ENCODE measurements around the gene PLXDC2.

Gene PLXDC2

GRCh38 chr10:20084451-20084850 lies 268.2 kb downstream of the PLXDC2 start:
- no peak overlapping the region for H3K27ac Mint-ChIP-seq
- H3K36me3 Mint-ChIP-seq (ENCODE audit: low read depth): no peaks in the 10 kb centered on the region
- no peaks in the 10 kb centered on the region for H3K27me3 Mint-ChIP-seq
- no peaks in the 10 kb centered on the region for H3K9me3 Mint-ChIP-seq
- no peaks in the 10 kb centered on the region for H3K4me1 Mint-ChIP-seq (ENCODE audit: low read depth)
- no peak overlapping the region for H3K4me3 Mint-ChIP-seq

DNA sequence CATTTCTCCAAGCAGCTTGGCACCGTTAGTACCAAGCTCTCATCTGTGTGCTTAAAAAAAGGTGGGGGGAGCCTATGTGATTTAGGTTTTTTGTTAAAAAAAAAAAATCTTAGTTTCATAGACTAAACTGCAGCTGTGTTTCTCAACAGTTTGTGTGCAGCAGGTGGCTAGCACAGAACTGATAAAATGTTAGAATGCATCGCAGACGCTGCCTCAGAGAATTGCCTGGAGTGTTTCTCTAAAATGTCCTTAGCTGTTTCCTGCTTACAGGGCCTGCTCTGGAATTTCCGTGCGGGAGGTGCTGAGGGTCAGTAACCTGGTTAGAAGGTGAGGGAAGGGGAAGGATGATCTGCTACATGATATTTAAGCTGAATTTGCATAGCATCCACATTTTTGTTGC lies 268.9 kb downstream of the PLXDC2 start:
- Mint-ChIP-seq H3K4me1 (ENCODE audit: low read depth) (no peaks in the 10 kb centered on the region), H3K27ac (no peak overlapping the region), H3K36me3 (ENCODE audit: low read depth) (no peaks in the 10 kb centered on the region), H3K9me3 (no peaks in the 10 kb centered on the region), H3K27me3 (no peaks in the 10 kb centered on the region), H3K4me3 (no peak overlapping the region)

- H3K27me3 Mint-ChIP-seq: no peaks in the 10 kb centered on the region
- no peak overlapping the region for H3K4me3 Mint-ChIP-seq
- no peaks in the 10 kb centered on the region for H3K4me1 Mint-ChIP-seq (ENCODE audit: low read depth)
- no peaks in the 10 kb centered on the region for H3K9me3 Mint-ChIP-seq
- no peak overlapping the region for H3K27ac Mint-ChIP-seq
- H3K36me3 Mint-ChIP-seq (ENCODE audit: low read depth): no peaks in the 10 kb centered on the region
Measured at GRCh38 chr10:20087353-20087752, 271.1 kb downstream of the PLXDC2 start.

DNA sequence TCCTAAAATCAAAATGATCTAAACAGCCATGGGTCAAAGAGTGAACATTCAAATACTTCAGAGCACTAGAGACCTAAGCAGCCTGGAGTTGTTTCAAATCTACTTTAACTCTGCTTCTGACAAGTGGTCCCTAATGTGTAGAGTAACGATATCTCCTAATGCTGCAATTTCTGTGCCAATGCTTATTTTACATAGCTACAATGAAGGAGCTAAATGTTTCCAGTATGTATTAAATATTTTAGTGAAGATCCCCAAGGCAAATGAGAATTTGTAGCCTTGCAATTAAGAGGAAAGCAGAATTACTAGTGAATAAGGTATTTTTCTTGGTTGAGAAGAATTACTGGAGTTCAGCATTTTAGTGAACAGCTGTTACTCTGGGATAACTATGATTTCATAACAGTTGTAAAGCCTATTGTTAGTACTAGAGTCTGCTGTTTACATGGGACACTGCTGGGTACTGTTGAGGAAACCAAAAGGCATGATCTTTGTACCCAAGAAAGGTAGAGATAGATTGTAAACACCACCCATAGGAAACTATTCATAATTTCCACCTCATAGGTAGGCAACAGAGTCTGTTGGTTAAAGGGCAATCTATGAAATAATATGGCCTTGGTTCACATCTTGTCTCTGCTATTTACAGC lies 271.9 kb downstream of the PLXDC2 start:
- no peaks in the 10 kb centered on the region for H3K36me3 Mint-ChIP-seq (ENCODE audit: low read depth)
- no peaks in the 10 kb centered on the region for H3K4me1 Mint-ChIP-seq (ENCODE audit: low read depth)
- H3K4me3 Mint-ChIP-seq: no peak overlapping the region
- no peaks in the 10 kb centered on the region for H3K27me3 Mint-ChIP-seq
- H3K9me3 Mint-ChIP-seq: peaks cover 5% of the 10 kb centered on the region
- no peak overlapping the region for H3K27ac Mint-ChIP-seq

GRCh38 chr10:20089879-20090278 lies 273.6 kb downstream of the PLXDC2 start:
- no peak overlapping the region for H3K4me3 Mint-ChIP-seq
- no peak overlapping the region for H3K27ac Mint-ChIP-seq
- H3K36me3 Mint-ChIP-seq (ENCODE audit: low read depth): no peaks in the 10 kb centered on the region
- H3K27me3 Mint-ChIP-seq: no peaks in the 10 kb centered on the region
- no peaks in the 10 kb centered on the region for H3K4me1 Mint-ChIP-seq (ENCODE audit: low read depth)
- peaks cover 5% of the 10 kb centered on the region for H3K9me3 Mint-ChIP-seq

DNA sequence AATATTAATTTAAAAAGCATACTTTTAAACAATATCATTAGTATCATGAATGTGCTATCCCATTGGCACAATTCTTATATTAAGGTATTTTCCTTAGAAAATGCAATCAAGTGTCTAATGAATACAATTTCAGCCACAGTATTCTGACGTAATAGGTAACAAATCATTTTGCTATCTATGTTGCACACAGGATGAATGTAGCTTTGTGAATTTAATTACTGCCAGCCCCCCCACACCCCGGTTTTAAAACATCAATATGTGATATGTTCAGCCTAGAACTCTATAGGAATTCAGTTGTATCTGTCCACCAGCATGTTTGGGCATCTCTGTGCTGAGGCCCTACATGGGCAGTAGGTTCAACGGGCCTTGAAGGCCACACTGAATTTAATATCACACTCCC lies 274.6 kb downstream of the PLXDC2 start:
- Mint-ChIP-seq H3K4me1 (ENCODE audit: low read depth) (no peaks in the 10 kb centered on the region), H3K4me3 (no peak overlapping the region), H3K27ac (no peak overlapping the region), H3K9me3 (peaks cover 5% of the 10 kb centered on the region), H3K27me3 (no peaks in the 10 kb centered on the region), H3K36me3 (ENCODE audit: low read depth) (no peaks in the 10 kb centered on the region)

DNA sequence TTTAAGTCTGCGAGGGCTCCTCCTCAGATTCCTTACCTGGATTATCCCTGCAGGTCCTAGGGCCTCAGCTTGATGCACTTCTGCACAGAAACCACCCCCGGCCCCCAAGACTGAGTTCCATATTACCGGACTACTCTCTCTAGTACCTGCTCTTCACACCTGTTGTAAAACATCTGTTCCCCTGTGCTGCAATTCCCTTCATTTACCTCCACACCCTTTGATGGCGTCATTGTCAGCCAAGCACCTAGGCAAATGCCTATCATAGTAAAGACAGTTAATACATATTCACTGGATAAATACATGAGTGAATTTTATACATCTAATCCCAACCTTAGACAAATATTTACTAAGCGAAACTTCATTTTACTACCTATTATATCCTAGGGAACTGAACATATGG lies 275.5 kb downstream of the PLXDC2 start:
- H3K9me3 Mint-ChIP-seq: peaks cover 9% of the 10 kb centered on the region
- H3K4me1 Mint-ChIP-seq (ENCODE audit: low read depth): no peaks in the 10 kb centered on the region
- no peak overlapping the region for H3K4me3 Mint-ChIP-seq
- no peak overlapping the region for H3K27ac Mint-ChIP-seq
- no peaks in the 10 kb centered on the region for H3K36me3 Mint-ChIP-seq (ENCODE audit: low read depth)
- H3K27me3 Mint-ChIP-seq: no peaks in the 10 kb centered on the region

DNA sequence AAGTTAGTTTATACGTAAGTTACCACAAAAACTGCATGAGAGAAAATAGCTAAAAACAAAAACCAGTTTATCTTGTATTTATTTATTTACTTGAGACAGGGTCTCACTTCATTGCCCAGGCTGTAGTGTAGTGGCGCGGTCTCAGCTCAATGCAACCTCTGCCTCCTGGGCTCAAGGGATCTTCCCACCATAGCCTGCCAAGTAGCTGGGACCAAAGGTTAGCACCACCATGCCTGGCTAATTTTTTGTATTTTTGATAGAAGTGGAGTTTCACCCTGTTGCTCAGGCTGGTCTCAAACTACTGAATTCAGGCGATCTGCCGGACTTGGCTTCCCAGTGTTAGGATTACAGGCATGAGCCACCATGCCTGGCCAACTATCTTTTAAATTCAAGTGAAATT lies 277.4 kb downstream of the PLXDC2 start:
- Mint-ChIP-seq H3K9me3 (peaks cover 9% of the 10 kb centered on the region), H3K4me1 (ENCODE audit: low read depth) (no peaks in the 10 kb centered on the region), H3K36me3 (ENCODE audit: low read depth) (no peaks in the 10 kb centered on the region)

GRCh38 chr10:20094226-20094976 lies 278.2 kb downstream of the PLXDC2 start:
- H3K9me3 Mint-ChIP-seq: peaks cover 9% of the 10 kb centered on the region

More for the DNA sequence above, 277.4 kb downstream of the PLXDC2 start:
- no peaks in the 10 kb centered on the region for H3K27me3 Mint-ChIP-seq
- H3K4me3 Mint-ChIP-seq: no peak overlapping the region
- no peak overlapping the region for H3K27ac Mint-ChIP-seq

DNA sequence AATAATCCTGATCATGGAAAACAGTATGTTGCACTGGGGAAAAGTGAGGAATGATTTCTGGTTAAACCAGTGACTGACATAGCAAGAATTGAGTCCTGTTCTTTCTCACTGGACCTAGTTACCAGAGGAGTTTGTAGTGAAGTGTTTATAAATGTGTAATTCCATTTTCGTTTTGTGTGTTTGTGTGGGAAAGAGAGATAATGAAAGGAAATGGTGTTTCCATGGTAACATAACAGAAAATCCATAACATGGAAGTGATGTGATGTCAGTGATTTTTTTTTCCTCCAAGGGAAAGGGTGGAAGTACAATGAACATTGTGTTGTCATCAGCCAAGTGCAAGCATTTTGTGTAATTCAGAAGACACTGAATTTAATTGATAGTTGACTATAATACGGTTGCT lies 283.9 kb downstream of the PLXDC2 start:
- no peak overlapping the region for H3K27ac Mint-ChIP-seq
- no peaks in the 10 kb centered on the region for H3K27me3 Mint-ChIP-seq
- no peaks in the 10 kb centered on the region for H3K4me1 Mint-ChIP-seq (ENCODE audit: low read depth)
- H3K36me3 Mint-ChIP-seq (ENCODE audit: low read depth): no peaks in the 10 kb centered on the region
- H3K9me3 Mint-ChIP-seq: peaks cover 13% of the 10 kb centered on the region
- no peak overlapping the region for H3K4me3 Mint-ChIP-seq

More at GRCh38 chr10:20094226-20094976, 278.2 kb downstream of the PLXDC2 start:
- Mint-ChIP-seq H3K4me3 (no peak overlapping the region), H3K36me3 (ENCODE audit: low read depth) (no peaks in the 10 kb centered on the region), H3K27ac (no peak overlapping the region), H3K27me3 (no peaks in the 10 kb centered on the region), H3K4me1 (ENCODE audit: low read depth) (no peaks in the 10 kb centered on the region)

DNA sequence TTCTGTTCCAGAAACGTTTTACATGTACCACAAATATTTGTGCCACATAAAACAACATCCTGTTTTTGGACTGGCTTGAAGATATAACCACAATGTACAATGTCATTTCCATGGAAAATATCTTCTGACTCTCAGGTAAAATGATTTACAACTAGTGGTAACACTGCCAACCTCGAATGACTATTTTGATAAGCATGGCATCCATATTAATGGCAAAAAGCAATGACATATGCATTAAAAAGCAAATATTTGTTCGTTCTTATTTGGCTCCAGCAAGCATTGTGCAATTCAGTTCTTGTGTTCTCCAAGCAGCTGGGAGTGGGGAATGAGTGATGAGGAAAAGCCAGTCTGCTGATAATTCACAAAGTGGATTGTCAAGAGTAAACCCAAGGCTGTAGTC lies 289.0 kb downstream of the PLXDC2 start:
- Mint-ChIP-seq H3K27ac (no peak overlapping the region), H3K27me3 (no peaks in the 10 kb centered on the region), H3K9me3 (peaks cover 6% of the 10 kb centered on the region), H3K4me3 (no peak overlapping the region), H3K36me3 (ENCODE audit: low read depth) (no peaks in the 10 kb centered on the region), H3K4me1 (ENCODE audit: low read depth) (no peaks in the 10 kb centered on the region)

- Mint-ChIP-seq H3K36me3 (ENCODE audit: low read depth) (no peaks in the 10 kb centered on the region), H3K9me3 (peaks cover 4% of the 10 kb centered on the region), H3K27me3 (no peaks in the 10 kb centered on the region), H3K4me1 (ENCODE audit: low read depth) (no peaks in the 10 kb centered on the region), H3K4me3 (no peak overlapping the region), H3K27ac (no peak overlapping the region)
Measured at GRCh38 chr10:20105931-20106330, 289.7 kb downstream of the PLXDC2 start.

GRCh38 chr10:20108021-20108420 lies 291.8 kb downstream of the PLXDC2 start:
- Mint-ChIP-seq H3K27ac (no peak overlapping the region), H3K4me1 (ENCODE audit: low read depth) (no peaks in the 10 kb centered on the region), H3K4me3 (no peak overlapping the region), H3K36me3 (ENCODE audit: low read depth) (no peaks in the 10 kb centered on the region), H3K27me3 (no peaks in the 10 kb centered on the region), H3K9me3 (peaks cover 4% of the 10 kb centered on the region)

DNA sequence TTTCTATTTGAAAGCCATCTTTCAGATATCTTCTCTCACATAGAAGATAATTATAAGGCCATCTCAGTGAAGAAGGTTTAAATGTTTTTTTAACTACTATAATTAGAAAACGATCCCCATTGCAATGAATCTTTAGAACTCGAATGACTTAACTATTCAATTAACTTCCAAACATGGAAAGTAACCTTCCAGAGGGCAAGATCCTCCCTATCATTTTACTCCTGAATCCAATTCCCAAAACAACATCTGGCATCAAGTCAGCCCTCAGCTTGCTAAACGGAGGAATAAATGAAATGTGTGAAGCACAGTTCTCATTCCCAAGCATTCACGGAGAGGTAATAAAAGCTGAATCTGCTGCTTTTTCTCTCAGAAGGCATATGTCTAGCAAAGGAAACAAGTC lies 293.4 kb downstream of the PLXDC2 start:
- Mint-ChIP-seq H3K27ac (no peak overlapping the region), H3K4me1 (ENCODE audit: low read depth) (no peaks in the 10 kb centered on the region), H3K27me3 (no peaks in the 10 kb centered on the region), H3K9me3 (peaks cover 5% of the 10 kb centered on the region), H3K4me3 (no peak overlapping the region), H3K36me3 (ENCODE audit: low read depth) (no peaks in the 10 kb centered on the region)

DNA sequence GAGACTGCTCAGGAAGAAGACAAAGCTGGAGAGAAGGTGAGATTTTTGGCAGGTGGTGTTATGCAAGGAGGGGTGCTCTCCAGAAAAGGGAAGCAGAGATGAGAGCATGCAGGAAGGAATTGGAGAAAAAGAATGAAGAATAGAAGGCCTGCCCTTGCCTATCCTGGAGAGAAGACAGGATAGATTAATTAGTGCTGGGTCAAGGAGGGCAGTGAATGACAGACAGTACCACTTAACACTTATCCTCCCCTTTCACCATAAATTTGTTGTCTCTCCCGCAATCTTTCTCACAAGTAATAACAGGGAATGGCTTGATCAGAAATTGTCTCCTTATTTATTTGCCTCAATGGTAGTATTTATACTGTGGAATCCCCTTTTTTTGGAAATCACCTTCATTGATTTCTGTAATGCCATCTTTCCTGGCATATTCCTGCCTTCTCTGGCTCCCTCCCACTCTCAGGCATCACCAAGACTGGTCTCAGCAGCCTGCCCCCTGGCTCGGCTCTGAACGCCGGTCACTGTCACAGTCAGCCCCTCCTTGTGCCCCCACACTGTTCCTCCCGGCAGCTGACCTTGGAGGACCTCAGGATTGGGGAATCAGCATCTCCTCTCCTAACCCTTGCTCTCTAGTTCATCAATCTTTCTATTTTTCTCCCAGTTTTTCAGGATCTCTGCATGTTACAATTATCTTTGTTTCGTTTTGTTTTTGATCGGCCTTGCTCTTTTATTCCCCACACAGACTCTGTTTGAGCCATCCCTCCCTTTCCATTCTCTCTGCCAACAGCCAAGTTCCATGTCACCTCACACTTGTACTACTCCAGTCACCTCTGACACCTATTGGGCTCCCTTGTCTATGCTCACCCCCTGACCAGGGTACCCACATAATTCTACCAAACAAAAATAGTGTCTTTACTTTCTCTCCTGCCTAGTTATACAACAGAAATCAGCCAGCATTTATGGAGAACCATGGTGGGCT lies 294.2 kb downstream of the PLXDC2 start:
- Mint-ChIP-seq H3K36me3 (ENCODE audit: low read depth) (no peaks in the 10 kb centered on the region), H3K4me1 (ENCODE audit: low read depth) (no peaks in the 10 kb centered on the region), H3K9me3 (peaks cover 5% of the 10 kb centered on the region), H3K4me3 (no peak overlapping the region), H3K27me3 (no peaks in the 10 kb centered on the region), H3K27ac (no peak overlapping the region)
